Neural cell (in vitro differentiated cells): Measurements from ENCODE around the gene NBL1. TPM values are rescaled to one million over a fixed set of nuclear protein-coding genes. Genes with fewer than 3 reads are reported as not detected.

Experiments used
- H2AFZ ChIP-seq: fragments of 200-600, 300-800 bp; sonication (generic), shearing (Covaris generic); 2 replicates; pipeline ENCODE4 v1.6.0; 2014; ENCODE audit warnings: low read depth, mild to moderate bottlenecking, antibody characterized with exemption, low read length, moderate library complexity
- H3F3A ChIP-seq: fragments of 200-600 bp; shearing (Covaris generic); 2 replicates; pipeline ENCODE4 v1.6.1; 2016; ENCODE audit warnings: mild to moderate bottlenecking, moderate library complexity, mixed read lengths, antibody characterized with exemption, low read length; ENCODE audit not compliant: insufficient read depth, poor library complexity, severe bottlenecking
- H3K27ac ChIP-seq: fragments of 200-600, 300-800 bp; sonication (generic), shearing (Covaris generic); 2 replicates; pipeline ENCODE4 v1.5.1; 2014; ENCODE audit warnings: mild to moderate bottlenecking, low read length, moderate library complexity
- H3K27me3 ChIP-seq: fragments of 300-800, 200-600 bp; sonication (generic), shearing (Covaris generic); 2 replicates; pipeline ENCODE4 v1.6.0; 2014; ENCODE audit warnings: mild to moderate bottlenecking, low read depth, low read length, moderate library complexity; ENCODE audit not compliant: insufficient read depth
- H3K36me3 ChIP-seq: fragments of 300-800, 200-600 bp; sonication (generic), shearing (Covaris generic); 2 replicates; pipeline ENCODE4 v1.5.1; 2014; ENCODE audit warnings: mild to moderate bottlenecking, antibody characterized with exemption, low read length, moderate library complexity; ENCODE audit not compliant: insufficient read depth
- H3K4me2 ChIP-seq: fragments of 300-800, 200-600 bp; sonication (generic), shearing (Covaris generic); 2 replicates; pipeline ENCODE4 v1.6.0; 2014; ENCODE audit warnings: mild to moderate bottlenecking, low read length
- H3K4me3 ChIP-seq: fragments of 300-800, 200-600 bp; sonication (generic), shearing (Covaris generic); 2 replicates; pipeline ENCODE4 v1.5.1; 2014; ENCODE audit warnings: mild to moderate bottlenecking, low read length, moderate library complexity
- H3K79me2 ChIP-seq: fragments of 200-600 bp; shearing (Covaris generic); replicated peaks from 2 replicates; pipeline ENCODE4 v1.6.0; 2014; ENCODE audit warnings: mild to moderate bottlenecking, low read length, moderate library complexity; ENCODE audit not compliant: insufficient read depth
- H3K9ac ChIP-seq: fragments of 300-800, 200-600 bp; sonication (generic), shearing (Covaris generic); 2 replicates; pipeline ENCODE4 v1.6.1; 2016; ENCODE audit warnings: mild to moderate bottlenecking, low read length, mixed read lengths
- H3K9me2 ChIP-seq: fragments of 200-600 bp; shearing (Covaris generic); 2 replicates; pipeline ENCODE4 v1.6.1; 2016; ENCODE audit warnings: mild to moderate bottlenecking, low read length, mixed read lengths; ENCODE audit not compliant: insufficient read depth
- H3K9me3 ChIP-seq: fragments of 200-600, 300-800 bp; sonication (generic), shearing (Covaris generic); 2 replicates; pipeline ENCODE4 v1.6.1; 2016; ENCODE audit warnings: mild to moderate bottlenecking, mixed run types, low read length, moderate library complexity, mixed read lengths
- H4K20me1 ChIP-seq: fragments of 200-600 bp; shearing (Covaris generic); 2 replicates; pipeline ENCODE4 v1.6.1; 2016; ENCODE audit warnings: mild to moderate bottlenecking, mixed run types; ENCODE audit not compliant: insufficient read depth
- CTCF ChIP-seq: fragments of 450-650 bp; IDR thresholded peaks from 2 replicates; pipeline ENCODE4 v1.5.1; 2014; ENCODE audit warnings: antibody characterized with exemption, mild to moderate bottlenecking, moderate library complexity; ENCODE audit not compliant: poor library complexity, severe bottlenecking
- EP300 ChIP-seq: fragments of 450-650 bp; conservative IDR thresholded peaks from 2 replicates; pipeline ENCODE4 v1.6.1; 2014; ENCODE audit warnings: antibody characterized with exemption, mild to moderate bottlenecking, moderate library complexity; ENCODE audit not compliant: poor library complexity, severe bottlenecking
- EZH2 ChIP-seq: fragments of 200-600, 300-800 bp; shearing (Covaris generic), sonication (generic); IDR thresholded peaks from 2 replicates; pipeline ENCODE4 v1.6.1; 2014; ENCODE audit warnings: antibody characterized with exemption, low read length, borderline replicate concordance, mild to moderate bottlenecking; ENCODE audit not compliant: insufficient read depth, poor library complexity, severe bottlenecking
- MXI1 ChIP-seq: fragments of 450-650 bp; conservative IDR thresholded peaks from 2 replicates; pipeline ENCODE4 v1.6.1; 2014; ENCODE audit warnings: antibody characterized with exemption, mild to moderate bottlenecking; ENCODE audit not compliant: poor library complexity, severe bottlenecking
- POLR2AphosphoS5 ChIP-seq: IDR thresholded peaks from 2 replicates; pipeline ENCODE4 v1.6.1; 2012
- RAD21 ChIP-seq: fragments of 450-650 bp; conservative IDR thresholded peaks from 2 replicates; pipeline ENCODE4 v1.6.1; 2014; ENCODE audit warnings: antibody characterized with exemption, mild to moderate bottlenecking, moderate library complexity
- REST ChIP-seq: IDR thresholded peaks from 2 replicates; pipeline ENCODE4 v1.6.1; 2012; ENCODE audit warnings: borderline replicate concordance
- SMC3 ChIP-seq: fragments of 450-650 bp; conservative IDR thresholded peaks from 2 replicates; pipeline ENCODE4 v1.6.1; 2014; ENCODE audit warnings: antibody characterized with exemption, mild to moderate bottlenecking, moderate library complexity; ENCODE audit not compliant: poor library complexity
- TAF1 ChIP-seq: IDR thresholded peaks from 2 replicates; pipeline ENCODE4 v1.6.1; 2012; ENCODE audit warnings: low read depth
- polyA plus RNA-seq: library from polyadenylated mRNA; depleted of rRNA; stranded (reverse); fragments of >200 nt; gene quantifications from 2 replicates; pipeline ENCODE4 v1.2.3, GENCODE V29; 2014

NBL1 gene
- polyA plus RNA-seq, 1 donor from 2014 or later: 9.9 TPM

- H3K79me2 ChIP-seq: no peaks in the 10 kb centered on the region
- no peaks in the 10 kb centered on the region for H3K9me2 ChIP-seq
- H4K20me1 ChIP-seq: no peaks in the 10 kb centered on the region
- H3K36me3 ChIP-seq: no peaks in the 10 kb centered on the region
- no peak for TF ChIP-seq MXI1
- no peak for TF ChIP-seq CTCF
- TF ChIP-seq REST: no peak
- peak; percentile 10 for TF ChIP-seq POLR2AphosphoS5
- H3K9me3 ChIP-seq: no peaks in the 10 kb centered on the region
- no peak overlapping the region for H3K9ac ChIP-seq
- no peak overlapping the region for H3K4me2 ChIP-seq
- no peak overlapping the region for H3K27ac ChIP-seq
- no peak overlapping the region for H3K4me3 ChIP-seq
- no peaks in the 10 kb centered on the region for H3K27me3 ChIP-seq
- no peaks in the 10 kb centered on the region for H3F3A ChIP-seq
- no peak overlapping the region for H2AFZ ChIP-seq
These were observed 38.1 kb downstream of the NBL1 start for GRCh38 chr1:19682257-19682656.

- no peaks in the 10 kb centered on the region for H4K20me1 ChIP-seq
- H3K27me3 ChIP-seq: no peaks in the 10 kb centered on the region
- no peak overlapping the region for H3K4me2 ChIP-seq
- no peaks in the 10 kb centered on the region for H3K36me3 ChIP-seq
- no peak for TF ChIP-seq REST
- TF ChIP-seq RAD21: no peak
- TF ChIP-seq TAF1: no peak
- no peak for TF ChIP-seq POLR2AphosphoS5
- no peak for TF ChIP-seq EP300
- TF ChIP-seq MXI1: no peak
- no peak for TF ChIP-seq EZH2
- TF ChIP-seq SMC3: no peak
- no peak for TF ChIP-seq CTCF
- H2AFZ ChIP-seq: no peak overlapping the region
- no peaks in the 10 kb centered on the region for H3K9me2 ChIP-seq
- H3K9ac ChIP-seq: no peak overlapping the region
- H3F3A ChIP-seq: no peaks in the 10 kb centered on the region
- H3K79me2 ChIP-seq: no peaks in the 10 kb centered on the region
- no peaks in the 10 kb centered on the region for H3K9me3 ChIP-seq
- no peak overlapping the region for H3K27ac ChIP-seq
- H3K4me3 ChIP-seq: no peak overlapping the region
These were observed 38.8 kb downstream of the NBL1 start for GRCh38 chr1:19682901-19683300.
